ENCODE measurements around the gene DBNDD2.

DBNDD2 gene, protein sequence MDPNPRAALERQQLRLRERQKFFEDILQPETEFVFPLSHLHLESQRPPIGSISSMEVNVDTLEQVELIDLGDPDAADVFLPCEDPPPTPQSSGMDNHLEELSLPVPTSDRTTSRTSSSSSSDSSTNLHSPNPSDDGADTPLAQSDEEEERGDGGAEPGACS

DNA sequence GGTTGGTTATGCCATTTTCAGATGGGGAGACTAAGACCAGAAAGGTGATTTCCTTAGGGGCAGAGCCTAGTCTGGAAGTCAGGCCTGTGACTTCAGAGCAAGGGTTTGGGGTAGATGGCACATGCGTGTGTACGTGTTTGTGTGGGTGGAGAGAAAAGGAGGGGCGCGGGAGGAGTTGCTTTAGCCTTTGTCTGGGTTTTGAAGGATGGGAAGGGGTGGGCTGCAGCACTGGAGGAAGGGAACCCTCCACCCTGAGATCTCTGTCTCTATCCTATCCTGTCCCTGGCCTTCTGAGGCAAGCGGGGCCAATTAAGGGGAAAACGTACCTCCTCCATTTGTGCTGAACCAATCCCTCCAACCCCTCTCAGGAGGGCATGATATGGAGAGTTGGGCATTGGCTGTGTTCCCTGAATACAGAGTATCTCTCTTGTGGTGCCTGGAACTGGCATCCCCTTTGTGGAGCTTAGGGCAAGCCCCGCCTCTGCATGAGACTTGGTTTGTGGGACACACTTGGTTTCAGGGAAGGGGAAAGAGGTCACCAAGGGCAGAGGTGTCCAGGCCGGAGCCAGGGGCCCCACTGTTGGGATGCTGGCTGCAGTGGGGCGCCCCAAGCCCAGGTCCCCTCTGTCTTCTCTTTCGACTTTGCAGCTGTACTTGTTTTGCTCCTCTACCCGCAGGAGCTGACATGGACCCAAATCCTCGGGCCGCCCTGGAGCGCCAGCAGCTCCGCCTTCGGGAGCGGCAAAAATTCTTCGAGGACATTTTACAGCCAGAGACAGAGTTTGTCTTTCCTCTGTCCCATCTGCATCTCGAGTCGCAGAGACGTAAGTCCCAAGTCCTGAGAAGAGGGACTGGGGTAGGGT, at the start of gene DBNDD2:
Gene DBNDD2 (plus strand): TSS at position 507 of the 863 bp plus-strand sequence. CDS start 179 bp downstream, at position 686.
- DNase-seq (ENCODE audit: low read depth in 3 of 3, low spot score in 1 of 3) = no peak

DNA sequence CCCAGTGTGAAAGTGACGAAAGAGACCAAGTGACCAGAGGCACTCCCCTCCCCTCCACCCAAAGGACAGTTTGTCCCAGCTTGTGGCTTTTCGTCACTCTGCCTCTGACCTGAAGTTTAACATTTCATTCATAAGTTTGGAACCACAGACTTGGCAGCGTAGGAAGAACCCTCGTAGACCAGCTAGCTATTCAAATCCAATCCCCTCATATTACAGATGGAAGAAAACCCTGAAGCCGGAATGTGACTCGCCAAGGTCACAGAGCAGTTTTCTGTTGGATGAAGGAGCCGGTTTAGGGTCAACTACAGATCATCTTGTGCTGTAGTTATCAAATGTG, 49.1 kb upstream of the DBNDD2 start:
- DNase-seq (ENCODE audit: low read depth in 3 of 3, low spot score in 1 of 3) = no peak

DNA sequence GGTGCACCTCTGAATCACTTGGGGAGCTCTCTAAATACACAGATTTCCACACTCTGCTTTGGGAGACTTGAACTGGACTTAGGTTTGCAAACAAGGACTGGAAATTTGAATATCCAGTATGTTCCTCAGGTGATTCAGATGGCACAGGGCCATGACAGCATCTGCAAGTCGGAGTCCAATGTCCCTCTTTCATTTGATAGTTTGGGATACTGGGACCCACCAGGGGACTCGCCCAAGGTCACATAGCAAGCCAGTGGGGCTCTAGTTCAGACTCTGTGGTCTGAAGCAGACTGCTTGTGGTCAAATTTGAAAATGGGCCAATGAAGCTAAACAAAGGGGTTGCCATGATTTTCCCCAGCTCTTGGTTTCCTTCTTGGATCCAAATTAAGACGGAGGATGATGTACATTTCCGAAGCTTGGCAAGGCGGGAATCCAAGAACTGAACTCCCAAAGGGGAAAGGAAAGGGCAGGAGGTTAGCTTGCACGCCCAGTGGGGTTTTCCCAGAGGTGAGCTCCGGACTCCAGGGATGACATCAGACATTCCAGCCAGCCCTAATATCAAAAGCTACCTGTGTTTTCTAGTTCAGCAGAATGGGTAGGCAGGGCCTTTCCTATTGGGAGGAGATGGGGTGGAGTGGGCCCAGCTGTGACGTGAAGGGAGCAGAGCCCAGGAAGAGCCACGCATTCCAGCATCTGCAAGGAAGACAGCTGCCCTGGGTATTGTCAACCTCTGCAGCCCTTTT, 48.5 kb upstream of the DBNDD2 start:
- no peak for DNase-seq (ENCODE audit: low read depth in 3 of 3, low spot score in 1 of 3)

DNA sequence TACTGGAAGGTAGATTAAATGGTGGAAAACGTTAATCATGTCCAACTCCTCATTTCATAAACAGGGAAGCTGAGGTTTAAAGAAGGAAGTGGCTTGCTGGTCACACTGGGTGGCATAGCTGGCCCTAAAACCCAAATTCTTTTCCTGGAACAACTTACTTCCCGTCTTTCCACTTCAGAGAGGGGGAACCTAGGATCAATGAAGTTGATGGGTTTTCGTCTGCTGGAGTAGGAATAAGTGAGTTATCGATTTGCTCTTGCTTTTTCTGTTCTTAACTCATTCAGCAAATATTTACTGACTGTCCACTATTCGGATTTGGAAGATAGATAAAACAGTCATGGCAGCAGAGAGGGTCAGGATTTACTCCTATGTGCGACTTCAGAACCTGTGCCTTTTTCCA, 46.3 kb upstream of the DBNDD2 start:
- DNase-seq (ENCODE audit: low read depth in 3 of 3, low spot score in 1 of 3) = no peak

DNA sequence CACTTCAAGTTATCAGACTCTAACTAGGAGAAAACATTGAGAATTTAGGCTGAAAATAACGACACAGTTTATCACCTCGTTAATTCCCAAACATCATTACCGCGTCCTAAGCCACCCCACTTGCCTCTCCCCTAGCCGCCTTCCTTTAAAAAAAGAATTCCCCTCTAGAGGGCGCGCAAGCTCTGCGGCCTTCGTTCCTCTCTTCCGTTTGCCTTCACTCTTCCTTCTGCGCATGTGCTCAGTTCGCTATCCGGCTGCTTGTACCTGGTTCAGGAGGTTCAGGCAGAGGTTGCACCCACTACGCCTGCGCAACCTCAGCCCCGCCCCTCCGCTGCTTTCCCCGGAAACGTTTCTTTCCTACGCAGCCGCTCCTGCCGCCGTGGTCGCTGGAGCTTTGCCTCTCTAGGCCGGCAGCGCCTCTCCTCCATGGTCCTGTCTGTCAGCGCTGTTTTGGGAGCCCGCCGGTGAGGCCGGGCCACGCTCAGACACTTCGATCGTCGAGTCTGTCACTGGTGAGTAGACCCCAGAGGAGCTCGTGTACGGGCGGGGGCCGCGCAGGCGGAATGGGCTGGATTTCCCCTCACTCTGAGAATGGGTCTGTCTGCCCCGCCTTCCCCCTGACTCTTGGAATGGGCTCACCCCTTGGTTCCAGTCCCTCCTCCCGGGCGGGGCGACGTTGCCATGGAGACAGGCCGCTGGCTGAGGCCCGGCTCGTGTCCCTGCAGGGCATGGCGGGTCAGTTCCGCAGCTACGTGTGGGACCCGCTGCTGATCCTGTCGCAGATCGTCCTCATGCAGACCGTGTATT, 45.1 kb upstream of the DBNDD2 start, which contains the start of gene SYS1:
Gene SYS1 (plus strand): TSS at position 353 of the 807 bp plus-strand sequence. CDS start 376 bp downstream, at position 729.
- DNase-seq (ENCODE audit: low read depth in 3 of 3, low spot score in 1 of 3) = peak; percentile 97 to 98 (median 98)

DNA sequence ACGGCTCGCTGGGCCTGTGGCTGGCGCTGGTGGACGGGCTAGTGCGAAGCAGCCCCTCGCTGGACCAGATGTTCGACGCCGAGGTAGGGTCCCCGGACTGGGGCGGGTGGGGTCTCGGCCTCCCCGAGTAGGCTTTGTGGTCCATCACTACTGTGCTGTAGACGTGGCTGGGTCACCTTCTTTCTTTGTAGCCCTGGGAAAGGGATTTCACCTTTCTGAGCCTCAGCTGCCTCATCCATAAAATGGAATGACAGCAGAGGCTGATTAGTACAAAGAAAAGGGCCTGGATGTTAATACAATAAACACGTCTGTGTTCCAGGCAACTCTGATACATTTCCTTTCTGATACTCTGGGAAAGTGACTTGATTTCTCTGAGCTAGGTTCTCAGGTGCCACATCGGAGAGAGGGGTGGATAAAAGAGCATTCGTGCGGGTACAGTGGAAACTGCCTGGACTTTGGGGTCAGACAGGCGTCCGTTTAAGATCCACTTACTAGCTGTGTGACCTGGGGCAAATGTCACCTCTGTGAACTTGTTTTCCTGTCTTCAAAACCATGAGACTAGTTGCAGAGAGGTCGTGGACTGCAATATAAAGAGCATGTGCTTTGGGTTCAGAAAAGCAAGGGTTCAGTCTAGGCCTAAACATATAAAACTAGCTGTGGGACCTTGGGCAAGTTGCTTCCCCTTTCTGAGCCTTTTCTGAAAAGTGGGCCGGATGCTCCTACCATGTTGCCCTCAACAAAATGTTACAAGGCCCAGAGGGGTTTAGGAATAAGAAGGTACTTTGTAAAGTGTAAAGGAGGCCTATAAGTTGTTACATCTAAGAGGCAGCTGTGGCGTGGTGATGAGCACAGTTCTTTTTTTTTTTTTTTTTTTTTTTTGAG, 44.2 kb upstream of the DBNDD2 start:
- DNase-seq (ENCODE audit: low read depth in 3 of 3, low spot score in 1 of 3) = no peak

DNA sequence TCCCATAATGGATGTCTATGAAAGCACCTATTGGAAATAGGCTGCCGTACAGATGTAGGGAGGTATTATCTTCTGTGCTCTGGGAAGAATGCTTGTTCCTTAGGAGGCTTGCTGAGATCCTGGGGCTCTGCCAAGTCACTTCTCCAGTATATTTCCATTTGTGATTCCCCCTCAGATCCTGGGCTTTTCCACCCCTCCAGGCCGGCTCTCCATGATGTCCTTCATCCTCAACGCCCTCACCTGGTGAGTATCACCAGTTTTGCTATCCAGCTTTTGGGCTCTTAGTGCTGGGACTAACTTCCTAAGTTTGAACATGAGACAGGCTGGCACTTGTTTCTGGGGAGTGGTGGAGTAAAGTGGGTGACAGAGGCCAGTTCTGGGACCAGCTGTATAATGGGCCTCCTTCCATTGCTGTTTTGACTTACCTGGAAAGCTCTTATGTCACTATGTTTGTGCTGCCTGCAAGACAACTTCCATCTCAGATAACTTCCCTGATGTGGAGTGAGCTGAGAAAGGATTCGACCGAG, 42.6 kb upstream of the DBNDD2 start:
- no peak for DNase-seq (ENCODE audit: low read depth in 3 of 3, low spot score in 1 of 3)

DNA sequence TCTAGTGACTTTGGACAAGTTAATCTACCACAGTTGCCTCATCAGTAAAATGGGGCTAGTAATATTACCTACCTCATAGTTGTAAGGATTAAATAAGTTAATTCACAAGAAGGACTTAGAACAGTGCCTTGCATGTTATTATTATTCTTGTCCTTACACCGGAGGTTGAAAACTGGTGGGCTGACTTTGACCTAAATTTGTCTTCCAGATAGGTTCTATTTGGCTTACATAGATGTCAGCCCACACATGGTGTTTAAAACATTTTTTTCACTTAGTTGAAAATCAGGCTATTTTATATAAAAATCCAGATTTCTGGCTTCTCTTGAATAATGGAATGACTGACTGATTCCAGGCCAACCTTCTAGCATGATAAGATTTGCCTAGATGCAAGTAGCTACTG, 41.9 kb upstream of the DBNDD2 start:
- no peak for DNase-seq (ENCODE audit: low read depth in 3 of 3, low spot score in 1 of 3)

DNA sequence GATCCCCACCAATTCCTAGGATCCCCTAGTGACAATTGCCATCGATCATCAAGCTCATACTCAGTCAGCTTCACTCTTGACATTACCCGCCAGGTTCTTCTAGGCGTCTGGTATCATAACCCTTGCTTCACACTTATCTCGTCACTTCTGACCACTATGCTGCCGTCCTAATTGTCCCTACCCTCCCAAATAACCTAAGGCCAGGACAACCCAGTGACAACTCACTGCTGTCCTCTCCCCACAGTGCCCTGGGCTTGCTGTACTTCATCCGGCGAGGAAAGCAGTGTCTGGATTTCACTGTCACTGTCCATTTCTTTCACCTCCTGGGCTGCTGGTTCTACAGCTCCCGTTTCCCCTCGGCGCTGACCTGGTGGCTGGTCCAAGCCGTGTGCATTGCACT, 41.5 kb upstream of the DBNDD2 start:
- DNase-seq (ENCODE audit: low read depth in 3 of 3, low spot score in 1 of 3) = no peak

DNA sequence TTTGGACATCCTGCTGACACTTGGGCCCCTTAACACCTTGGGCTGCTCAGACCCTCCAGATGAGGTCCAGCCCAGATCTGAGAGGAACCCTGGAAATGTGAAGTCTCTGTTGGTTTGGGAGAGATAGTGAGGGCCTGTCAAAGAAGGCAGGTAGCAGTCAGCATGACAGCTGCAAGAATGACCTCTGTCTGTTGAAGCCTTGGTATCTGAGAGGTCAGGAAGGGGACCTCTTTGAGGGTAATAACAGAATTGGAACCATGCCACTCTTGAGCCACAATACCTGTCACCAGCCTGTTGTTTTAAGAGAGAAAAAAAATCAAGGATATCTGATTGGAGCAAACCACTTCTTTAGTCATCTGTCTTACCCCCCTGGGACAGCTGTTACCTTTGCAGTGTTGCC, 41.0 kb upstream of the DBNDD2 start:
- DNase-seq (ENCODE audit: low read depth in 3 of 3, low spot score in 1 of 3) = no peak

DNA sequence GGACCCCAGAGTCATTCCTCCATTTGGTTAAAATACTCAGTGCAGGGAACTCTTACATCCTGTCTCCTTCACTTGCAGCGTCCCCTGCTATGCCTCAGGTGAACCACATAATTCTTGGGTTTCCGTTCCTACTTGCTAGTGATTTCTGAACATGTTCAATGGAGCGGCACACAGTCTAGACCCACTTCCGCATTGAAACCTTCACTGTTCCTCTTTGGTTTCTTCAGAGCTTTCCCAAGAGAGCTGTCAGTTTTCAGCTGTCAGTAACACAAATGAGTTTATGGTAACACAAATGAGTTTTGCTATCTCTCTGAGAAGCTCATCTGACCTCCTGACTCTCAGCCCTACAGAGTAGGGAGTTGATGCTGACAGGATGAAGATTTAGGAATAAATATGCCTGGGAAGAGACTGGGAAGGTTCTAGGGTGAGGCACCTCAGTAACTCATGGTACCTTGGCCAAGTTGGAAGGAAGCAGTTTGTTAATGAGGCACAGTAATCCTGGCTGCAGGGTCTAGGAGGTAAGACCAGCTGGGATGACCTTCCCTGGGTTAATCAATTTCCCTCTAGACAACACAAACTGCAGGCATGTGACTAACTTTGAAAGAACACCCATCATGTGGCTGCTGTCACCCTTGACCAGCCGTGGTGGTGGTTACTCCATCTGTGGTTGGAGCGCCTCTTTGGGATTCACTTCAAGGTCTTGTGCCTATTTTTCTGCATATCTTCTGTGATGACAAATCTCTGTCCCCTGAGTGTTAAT, 39.7 kb upstream of the DBNDD2 start:
- DNase-seq (ENCODE audit: low read depth in 3 of 3, low spot score in 1 of 3) = no peak

DNA sequence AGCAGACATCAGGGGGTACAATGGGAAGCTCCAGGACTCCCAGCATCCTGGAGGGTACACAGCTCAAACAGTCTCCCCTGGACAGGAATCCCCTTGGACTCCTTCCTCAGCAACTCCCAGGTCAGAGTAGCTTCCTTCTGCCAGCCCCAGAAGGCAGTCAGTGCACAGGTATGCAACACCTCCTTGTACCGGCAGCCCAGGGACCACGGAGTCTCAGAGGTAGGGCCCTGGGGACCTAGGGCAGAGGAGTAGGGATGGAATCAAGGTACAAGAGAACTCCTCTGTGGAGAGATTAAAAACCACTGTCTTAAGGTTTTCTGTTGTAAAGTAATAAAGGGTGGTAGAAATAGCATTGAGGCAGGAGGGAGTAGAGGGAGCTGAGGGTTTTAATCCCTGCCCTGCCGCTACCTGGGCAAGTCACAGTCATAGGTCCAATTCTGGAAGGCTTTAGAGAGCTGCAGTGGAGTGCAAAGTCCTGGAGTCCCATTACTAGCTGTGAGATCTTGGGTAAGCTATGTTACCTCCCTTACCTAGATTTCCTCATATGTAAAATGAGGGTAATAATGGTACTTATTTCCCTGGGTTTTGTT, 37.4 kb upstream of the DBNDD2 start:
- no peak for DNase-seq (ENCODE audit: low read depth in 3 of 3, low spot score in 1 of 3)

DNA sequence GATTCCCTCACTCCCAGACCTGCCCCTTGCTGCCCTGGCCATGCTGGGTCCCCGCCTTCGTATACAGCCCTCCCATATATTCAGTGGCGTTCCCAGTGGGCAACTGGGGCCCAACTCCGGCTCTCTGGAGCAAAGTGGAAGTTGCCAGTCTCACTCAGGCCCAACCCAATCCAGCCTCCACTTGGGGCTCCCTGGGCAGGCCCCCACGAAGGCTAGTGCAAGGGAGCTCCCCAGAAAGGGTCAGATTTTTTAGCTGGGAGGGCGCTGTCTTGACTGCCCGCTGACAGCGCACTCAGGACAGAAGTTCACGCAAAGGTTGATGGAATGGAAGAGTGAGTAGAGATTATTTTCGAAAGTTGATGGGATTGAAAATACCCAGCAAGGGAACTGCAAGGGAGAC, 35.8 kb upstream of the DBNDD2 start:
- DNase-seq (ENCODE audit: low read depth in 3 of 3, low spot score in 1 of 3) = no peak

DNA sequence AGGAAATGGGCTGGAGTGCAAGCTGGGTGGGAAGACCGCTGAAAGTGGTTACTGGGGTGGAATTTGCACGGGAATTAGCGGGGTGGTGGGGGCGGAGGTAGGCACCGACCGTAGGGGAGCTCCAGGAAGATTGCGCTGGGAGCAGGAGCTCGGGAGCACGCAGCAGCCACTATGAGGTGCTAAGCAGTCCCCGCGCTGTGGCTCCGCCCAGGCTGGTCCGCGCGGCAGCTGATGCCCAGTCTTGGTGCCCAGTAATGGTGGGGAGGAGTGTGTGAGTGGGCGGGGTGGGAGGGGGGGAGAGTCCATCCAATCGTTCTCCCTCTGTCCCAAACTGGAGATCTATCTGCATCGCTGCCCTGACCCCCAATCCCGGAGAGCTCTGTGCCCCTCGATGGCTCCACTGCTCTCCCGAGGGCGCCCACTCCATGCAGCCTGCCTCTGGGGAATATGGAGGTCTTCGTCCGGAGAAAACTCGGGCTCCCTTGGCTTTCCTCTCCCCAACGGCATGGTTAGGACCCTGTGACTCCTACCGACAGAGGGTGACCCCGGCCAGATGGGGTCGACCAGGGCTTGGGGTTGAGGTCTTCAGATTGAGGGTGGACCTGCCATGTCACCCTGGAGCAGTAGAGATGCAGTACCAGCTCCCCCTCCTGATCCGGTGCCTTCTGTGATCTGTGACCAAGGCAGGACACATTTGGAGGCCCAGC, 35.3 kb upstream of the DBNDD2 start:
- DNase-seq (ENCODE audit: low read depth in 3 of 3, low spot score in 1 of 3) = no peak

DNA sequence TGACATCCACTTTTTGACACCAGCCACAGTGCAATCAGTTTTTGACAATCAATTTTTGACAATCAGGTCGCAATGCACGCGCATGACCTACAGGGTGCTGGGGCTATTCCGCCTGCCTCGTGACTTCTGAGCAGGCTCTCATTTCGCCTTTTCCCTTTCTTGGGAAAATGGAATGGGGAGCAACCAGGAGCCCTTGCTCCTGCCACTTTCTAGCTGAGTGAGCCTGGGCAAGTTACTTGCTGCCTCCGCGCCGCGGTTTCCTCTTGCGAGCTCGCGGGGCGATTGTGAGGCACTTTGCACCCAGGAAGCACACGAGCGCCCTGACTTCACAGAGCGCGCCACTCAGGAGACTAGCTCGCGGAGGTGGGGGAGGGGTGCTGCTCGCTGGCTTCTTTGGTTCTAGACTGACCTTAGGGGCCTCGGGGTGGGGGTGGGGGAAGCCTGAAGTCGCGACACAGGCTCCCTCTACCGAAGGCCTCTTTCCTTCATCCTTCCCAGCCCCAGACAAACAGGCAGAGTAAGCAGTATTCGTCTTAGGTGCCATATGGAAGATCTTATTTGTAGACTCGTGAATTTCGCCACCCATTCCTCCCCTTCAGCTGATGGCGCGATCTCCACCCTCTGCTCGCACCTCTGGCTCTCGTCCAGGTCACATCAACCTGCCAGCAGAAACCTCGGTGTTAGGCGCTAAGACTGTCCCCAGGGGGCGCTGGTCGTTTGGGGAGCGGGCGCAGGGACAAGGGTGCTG, 34.6 kb upstream of the DBNDD2 start:
- peak; percentile 75 to 92 (median 77) for DNase-seq (ENCODE audit: low read depth in 3 of 3, low spot score in 1 of 3)

DNA sequence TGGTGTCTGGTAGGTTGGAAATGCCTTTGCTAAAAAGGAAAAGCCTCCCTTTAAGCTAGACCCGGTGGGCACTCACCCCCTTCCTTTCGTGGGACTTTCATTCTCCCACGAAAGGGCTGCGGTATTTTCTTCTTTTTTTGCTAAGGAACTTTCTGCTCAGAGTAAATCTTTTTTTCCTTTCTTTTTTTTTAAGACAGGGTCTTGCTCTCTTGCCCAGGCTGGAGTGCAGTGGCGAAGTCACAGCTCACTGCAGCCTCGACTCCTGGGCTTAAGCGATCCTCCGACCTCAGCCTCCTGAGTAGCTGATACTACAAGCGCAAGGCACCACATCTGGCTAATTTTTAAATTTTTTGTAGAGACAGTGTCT, 34.0 kb upstream of the DBNDD2 start:
- no peak for DNase-seq (ENCODE audit: low read depth in 3 of 3, low spot score in 1 of 3)

DNA sequence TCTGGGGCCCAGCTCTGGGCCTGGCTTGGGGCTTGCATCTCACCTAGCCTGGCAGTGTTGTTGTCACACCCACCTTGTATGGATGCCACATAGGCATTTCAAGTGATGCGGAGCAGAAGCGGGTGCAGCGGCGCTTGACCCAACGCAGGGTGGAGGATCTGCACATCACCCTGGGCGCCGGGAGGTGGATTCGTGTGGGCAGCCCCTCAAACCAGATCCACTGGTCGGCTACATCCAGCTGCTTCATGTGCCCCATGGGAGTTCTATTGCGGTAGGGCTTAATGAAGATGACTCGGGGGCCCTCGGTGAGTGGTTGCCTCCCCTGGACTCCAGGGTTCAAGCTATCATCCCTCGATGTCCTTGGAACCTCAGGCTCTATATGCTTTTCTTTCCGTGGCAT, 33.1 kb upstream of the DBNDD2 start:
- DNase-seq (ENCODE audit: low read depth in 3 of 3, low spot score in 1 of 3) = no peak

DNA sequence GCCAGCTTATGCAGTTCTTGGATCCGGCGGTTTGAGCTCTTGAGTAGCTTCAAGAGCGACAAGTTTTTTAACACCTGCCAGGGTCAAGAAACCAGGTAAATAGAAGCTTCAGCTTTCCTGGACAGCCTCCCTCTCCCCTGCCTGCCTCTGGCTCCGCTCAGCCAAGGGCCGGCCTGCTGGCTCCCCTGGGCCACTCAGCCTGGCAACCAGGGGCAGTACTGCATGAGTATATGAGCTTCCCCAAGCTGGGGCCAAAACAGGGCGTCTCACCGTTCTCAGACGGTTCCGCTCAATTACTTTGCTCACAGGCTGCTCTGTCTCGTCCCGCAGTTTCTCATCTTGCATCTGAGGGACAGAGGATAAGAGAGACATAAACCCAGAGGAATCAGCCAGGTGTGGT, 30.8 kb upstream of the DBNDD2 start:
- DNase-seq (ENCODE audit: low read depth in 3 of 3, low spot score in 1 of 3) = no peak

Data from stimulated activated CD4-positive, alpha-beta T cell treated with anti-CD3 and anti-CD28 coated beads, TNF-alpha, amount 100 ng/mL, for 1 hour (primary cell).